ENCODE measurements around the gene ASPN. TPM values are rescaled to one million over a fixed set of nuclear protein-coding genes. Genes with fewer than 3 reads are reported as not detected.

Gene ASPN
- total and polyA plus RNA-seq, 10 of the 15 experiments (the other 5 are each of a cell fraction or from before 2014, with no cell fraction given) = 0.03 to 0.47 (median 0.42) TPM; not detected in 7

GRCh38 chr9:92479346-92479745 is 3.0 kb downstream of the ASPN start:
- no peak for FAIRE-seq
- Histone ChIP-seq H3K9ac (ENCODE audit: control insufficient read depth, insufficient read depth, low read length) (no peak overlapping the region), H3K27me3 (replicated peaks in 1 of 2; ENCODE audit: control insufficient read depth in 2 of 2, insufficient read depth in 2 of 2, low read length in 1 of 2) (no peaks in the 10 kb centered on the region), H3K4me3 (no peak overlapping the region), H4K20me1 (ENCODE audit: control insufficient read depth, insufficient read depth) (no peaks in the 10 kb centered on the region), H3K9me3 (replicated peaks; ENCODE audit: control insufficient read depth, insufficient read depth, low read length) (no peaks in the 10 kb centered on the region), H3K79me2 (ENCODE audit: control insufficient read depth, insufficient read depth, low read length) (no peaks in the 10 kb centered on the region), H3K36me3 (ENCODE audit: control insufficient read depth in 2 of 2, insufficient read depth in 2 of 2, low read length in 1 of 2) (no peaks in the 10 kb centered on the region), H3K4me1 (ENCODE audit: control insufficient read depth, insufficient read depth, low read length) (peaks cover 9% of the 10 kb centered on the region), H3K27ac (ENCODE audit: control insufficient read depth, insufficient read depth) (no peak overlapping the region), H2AFZ (ENCODE audit: control insufficient read depth, low read depth, low read length) (no peak overlapping the region), H3K4me2 (ENCODE audit: control insufficient read depth, insufficient read depth) (no peak overlapping the region)
- ChIA-PET RAD21 (ENCODE audit: unreplicated experiment) (no interaction called here), POLR2A (no interaction called here), CTCF (no interaction called here), SMC1A (ENCODE audit: uncharacterized antibody, unreplicated experiment) (interaction anchor here (1.4 kb wide), 1 partner anchor 12 kb away, joined by 4 read pairs; no protein-coding TSS in a partner anchor)
- TF ChIP-seq ZNF622 (IDR thresholded peaks at IDR 0.05) (no peak), HSF1 (IDR thresholded peaks at IDR 0.05; ENCODE audit: low read depth, low read length) (peak; percentile 71; the same call in 1 of the 2 replicates)
- in situ Hi-C loops (cut with MboI) (no loop called here), intact Hi-C loops (cut with micrococcal nuclease; ENCODE audit: unreplicated experiment) (no loop called here)
- no TSS peak for BruUV-seq (replicated peaks)
- no peak for ATAC-seq
- no peak for DNase-seq (ENCODE audit: low read depth, low spot score)

GRCh38 chr9:92478783-92479182 is 3.5 kb downstream of the ASPN start:
- ChIA-PET CTCF (no interaction called here), POLR2A (no interaction called here), RAD21 (ENCODE audit: unreplicated experiment) (no interaction called here), SMC1A (ENCODE audit: uncharacterized antibody, unreplicated experiment) (interaction anchor here (1.3 to 1.4 kb wide), 2 partner anchors 12 to 34 kb away, joined by 3 to 4 read pairs; no protein-coding TSS in a partner anchor)
- Histone ChIP-seq H3K79me2 (ENCODE audit: control insufficient read depth, insufficient read depth, low read length) (no peaks in the 10 kb centered on the region), H3K36me3 (ENCODE audit: control insufficient read depth in 2 of 2, insufficient read depth in 2 of 2, low read length in 1 of 2) (no peaks in the 10 kb centered on the region), H3K27me3 (replicated peaks in 1 of 2; ENCODE audit: control insufficient read depth in 2 of 2, insufficient read depth in 2 of 2, low read length in 1 of 2) (no peaks in the 10 kb centered on the region), H3K4me3 (no peak overlapping the region), H4K20me1 (ENCODE audit: control insufficient read depth, insufficient read depth) (no peaks in the 10 kb centered on the region), H3K4me1 (ENCODE audit: control insufficient read depth, insufficient read depth, low read length) (peaks cover 9% of the 10 kb centered on the region), H3K9ac (ENCODE audit: control insufficient read depth, insufficient read depth, low read length) (no peak overlapping the region), H2AFZ (ENCODE audit: control insufficient read depth, low read depth, low read length) (no peak overlapping the region), H3K4me2 (ENCODE audit: control insufficient read depth, insufficient read depth) (no peak overlapping the region), H3K27ac (ENCODE audit: control insufficient read depth, insufficient read depth) (no peak overlapping the region), H3K9me3 (replicated peaks; ENCODE audit: control insufficient read depth, insufficient read depth, low read length) (no peaks in the 10 kb centered on the region)
- no TSS peak for BruUV-seq (replicated peaks)
- DNase-seq (ENCODE audit: low read depth, low spot score) = no peak
- ATAC-seq = no peak
- 94% methylated on average over 7 of the region's 7 CpGs for WGBS (ENCODE audit: insufficient coverage, insufficient replicate concordance, low lambda C conversion rate, missing lambda C conversion rate)
- intact Hi-C loops (cut with micrococcal nuclease; ENCODE audit: unreplicated experiment) (no loop called here), in situ Hi-C loops (cut with MboI) (no loop called here)
- FAIRE-seq = no peak
- no peak for TF ChIP-seq CREB1 (IDR thresholded peaks at IDR 0.05; ENCODE audit: low read depth)
- TF ChIP-seq IKZF1 (conservative IDR thresholded peaks at IDR 0.05) = no peak
- TF ChIP-seq HSF1 (IDR thresholded peaks at IDR 0.05; ENCODE audit: low read depth, low read length) = no peak
- no peak for TF ChIP-seq NR2C1 (IDR thresholded peaks at IDR 0.05)
- TF ChIP-seq PAX8 (IDR thresholded peaks at IDR 0.05) = no peak
- no peak for TF ChIP-seq TARDBP (IDR thresholded peaks at IDR 0.05; ENCODE audit: borderline replicate concordance)
- TF ChIP-seq, protein P1, sequence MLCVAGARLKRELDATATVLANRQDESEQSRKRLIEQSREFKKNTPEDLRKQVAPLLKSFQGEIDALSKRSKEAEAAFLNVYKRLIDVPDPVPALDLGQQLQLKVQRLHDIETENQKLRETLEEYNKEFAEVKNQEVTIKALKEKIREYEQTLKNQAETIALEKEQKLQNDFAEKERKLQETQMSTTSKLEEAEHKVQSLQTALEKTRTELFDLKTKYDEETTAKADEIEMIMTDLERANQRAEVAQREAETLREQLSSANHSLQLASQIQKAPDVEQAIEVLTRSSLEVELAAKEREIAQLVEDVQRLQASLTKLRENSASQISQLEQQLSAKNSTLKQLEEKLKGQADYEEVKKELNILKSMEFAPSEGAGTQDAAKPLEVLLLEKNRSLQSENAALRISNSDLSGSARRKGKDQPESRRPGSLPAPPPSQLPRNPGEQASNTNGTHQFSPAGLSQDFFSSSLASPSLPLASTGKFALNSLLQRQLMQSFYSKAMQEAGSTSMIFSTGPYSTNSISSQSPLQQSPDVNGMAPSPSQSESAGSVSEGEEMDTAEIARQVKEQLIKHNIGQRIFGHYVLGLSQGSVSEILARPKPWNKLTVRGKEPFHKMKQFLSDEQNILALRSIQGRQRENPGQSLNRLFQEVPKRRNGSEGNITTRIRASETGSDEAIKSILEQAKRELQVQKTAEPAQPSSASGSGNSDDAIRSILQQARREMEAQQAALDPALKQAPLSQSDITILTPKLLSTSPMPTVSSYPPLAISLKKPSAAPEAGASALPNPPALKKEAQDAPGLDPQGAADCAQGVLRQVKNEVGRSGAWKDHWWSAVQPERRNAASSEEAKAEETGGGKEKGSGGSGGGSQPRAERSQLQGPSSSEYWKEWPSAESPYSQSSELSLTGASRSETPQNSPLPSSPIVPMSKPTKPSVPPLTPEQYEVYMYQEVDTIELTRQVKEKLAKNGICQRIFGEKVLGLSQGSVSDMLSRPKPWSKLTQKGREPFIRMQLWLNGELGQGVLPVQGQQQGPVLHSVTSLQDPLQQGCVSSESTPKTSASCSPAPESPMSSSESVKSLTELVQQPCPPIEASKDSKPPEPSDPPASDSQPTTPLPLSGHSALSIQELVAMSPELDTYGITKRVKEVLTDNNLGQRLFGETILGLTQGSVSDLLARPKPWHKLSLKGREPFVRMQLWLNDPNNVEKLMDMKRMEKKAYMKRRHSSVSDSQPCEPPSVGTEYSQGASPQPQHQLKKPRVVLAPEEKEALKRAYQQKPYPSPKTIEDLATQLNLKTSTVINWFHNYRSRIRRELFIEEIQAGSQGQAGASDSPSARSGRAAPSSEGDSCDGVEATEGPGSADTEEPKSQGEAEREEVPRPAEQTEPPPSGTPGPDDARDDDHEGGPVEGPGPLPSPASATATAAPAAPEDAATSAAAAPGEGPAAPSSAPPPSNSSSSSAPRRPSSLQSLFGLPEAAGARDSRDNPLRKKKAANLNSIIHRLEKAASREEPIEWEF (IDR thresholded peaks at IDR 0.05; ENCODE audit: insufficient replicate concordance, low read depth, low read length) = no peak
- TF ChIP-seq MEF2B (IDR thresholded peaks at IDR 0.05; ENCODE audit: partially characterized antibody, poor library complexity, severe bottlenecking) = no peak

Measured in GM12878 (cell line).